ENCODE data around the gene KCNS3.

The KCNS3 gene

GRCh38 chr2:17878281-17879136 lies at the start of gene KCNS3:
KCNS3 (plus strand) TSS chr2:17878667; CDS start chr2:17931009, 52,342 bp downstream.
- DNase-seq = peak; percentile 50

- no peak for DNase-seq
These were observed 48.1 kb upstream of the KCNS3 start for GRCh38 chr2:17830053-17831034.

GRCh38 chr2:17835516-17835915 lies 43.0 kb upstream of the KCNS3 start:
- DNase-seq = no peak

GRCh38 chr2:17839959-17840358 lies 38.5 kb upstream of the KCNS3 start:
- DNase-seq = no peak

- no peak for DNase-seq
These were observed 35.0 kb upstream of the KCNS3 start for GRCh38 chr2:17843457-17843856.

- no peak for DNase-seq
These were observed 32.7 kb upstream of the KCNS3 start for GRCh38 chr2:17845806-17846205.

- DNase-seq = no peak
These were observed 31.8 kb upstream of the KCNS3 start for GRCh38 chr2:17846676-17847075.

GRCh38 chr2:17847236-17847635 lies 31.2 kb upstream of the KCNS3 start:
- DNase-seq = no peak

- DNase-seq = no peak
These were observed 29.2 kb upstream of the KCNS3 start for GRCh38 chr2:17849275-17849674.

GRCh38 chr2:17850151-17850550 lies 28.3 kb upstream of the KCNS3 start:
- DNase-seq = no peak

- DNase-seq = peak; percentile 32
These were observed 26.5 kb upstream of the KCNS3 start for GRCh38 chr2:17851731-17852585.

- no peak for DNase-seq
These were observed 24.7 kb upstream of the KCNS3 start for GRCh38 chr2:17853799-17854198.

GRCh38 chr2:17857021-17857420 lies 21.4 kb upstream of the KCNS3 start:
- DNase-seq = no peak

- DNase-seq = no peak
These were observed 20.4 kb upstream of the KCNS3 start for GRCh38 chr2:17858064-17858463.

- DNase-seq = no peak
These were observed 14.9 kb upstream of the KCNS3 start for GRCh38 chr2:17863539-17863938.

- no peak for DNase-seq
These were observed 13.8 kb upstream of the KCNS3 start for GRCh38 chr2:17864676-17865075.

GRCh38 chr2:17867133-17867532 lies 11.3 kb upstream of the KCNS3 start:
- no peak for DNase-seq

GRCh38 chr2:17869128-17869527 lies 9.3 kb upstream of the KCNS3 start:
- DNase-seq = no peak

GRCh38 chr2:17871639-17872038 lies 6.8 kb upstream of the KCNS3 start:
- DNase-seq = no peak

GRCh38 chr2:17873021-17873420 lies 5.4 kb upstream of the KCNS3 start:
- DNase-seq = no peak

- no peak for DNase-seq
These were observed 1.9 kb upstream of the KCNS3 start for GRCh38 chr2:17876590-17876989.

GRCh38 chr2:17877811-17878280 lies 621 bp upstream of the KCNS3 start:
- no peak for DNase-seq

All from NCI-H1105 treated with DMSO at 0.1 percent for 48 hours (cell line).